ENCODE data around the gene LEMD2. TPM values are rescaled to one million over a fixed set of nuclear protein-coding genes. Genes with fewer than 3 reads are reported as not detected.
A peak's percentile ranks its signal among the peaks of the same experiment; 100 is the strongest.
"Not testable (repeated sequence)": the region's sequence is repeated elsewhere in the genome, so short reads cannot be mapped to it uniquely, and the experiment has no call there.

LEMD2 gene
- 62.0 TPM for polyA plus RNA-seq (2012; ENCODE audit: insufficient read depth, insufficient read length)

GRCh38 chr6:33788694-33789549, at the start of gene LEMD2:
TSS of gene LEMD2 (minus strand) at chr6:33789130. CDS start at chr6:33789116, 14 bp downstream.
- peak within 1 kb of the TSS; percentile 73 for H3K4me3 ChIP-seq (ENCODE audit: low read length)
- DNase-seq (ENCODE audit: low read depth, low spot score) = peak; percentile 86

GRCh38 chr6:33837971-33838665, 49.2 kb upstream of the LEMD2 start:
- H3K4me3 ChIP-seq (ENCODE audit: low read length) = no peak overlapping the region
- DNase-seq (ENCODE audit: low read depth, low spot score) = no peak

- no peak overlapping the region for H3K4me3 ChIP-seq (ENCODE audit: low read length)
- no peak for DNase-seq (ENCODE audit: low read depth, low spot score)
Observed at GRCh38 chr6:33836806-33837469, 48.0 kb upstream of the LEMD2 start.

- H3K4me3 ChIP-seq (ENCODE audit: low read length) = no peak overlapping the region
- no peak for DNase-seq (ENCODE audit: low read depth, low spot score)
Observed at GRCh38 chr6:33834401-33835392, 45.8 kb upstream of the LEMD2 start.

- H3K4me3 ChIP-seq (ENCODE audit: low read length) = no peak overlapping the region
- no peak for DNase-seq (ENCODE audit: low read depth, low spot score)
Observed at GRCh38 chr6:33833599-33833998, 44.7 kb upstream of the LEMD2 start.

- DNase-seq (ENCODE audit: low read depth, low spot score); H3K4me3 ChIP-seq (ENCODE audit: low read length): not testable (repeated sequence)
Observed at GRCh38 chr6:33832831-33833230, 43.9 kb upstream of the LEMD2 start.

DNA sequence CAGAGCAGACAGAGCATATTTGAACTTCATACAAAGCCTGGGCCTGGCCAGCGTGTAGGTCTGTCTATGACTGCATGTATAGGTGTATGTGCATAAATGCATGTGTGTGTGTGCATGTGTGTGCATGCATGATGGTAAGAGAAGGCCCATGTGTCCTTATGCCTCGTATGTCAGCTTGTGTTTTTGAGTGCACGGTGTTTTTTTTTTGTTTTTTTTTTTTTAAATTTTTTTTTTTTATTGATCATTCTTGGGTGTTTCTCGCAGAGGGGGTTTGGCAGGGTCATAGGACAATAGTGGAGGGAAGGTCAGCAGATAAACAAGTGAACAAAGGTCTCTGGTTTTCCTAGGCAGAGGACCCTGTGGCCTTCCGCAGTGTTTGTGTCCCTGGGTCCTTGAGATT, 42.8 kb upstream of the LEMD2 start:
- H3K4me3 ChIP-seq (ENCODE audit: low read length) = not testable (repeated sequence)

DNA sequence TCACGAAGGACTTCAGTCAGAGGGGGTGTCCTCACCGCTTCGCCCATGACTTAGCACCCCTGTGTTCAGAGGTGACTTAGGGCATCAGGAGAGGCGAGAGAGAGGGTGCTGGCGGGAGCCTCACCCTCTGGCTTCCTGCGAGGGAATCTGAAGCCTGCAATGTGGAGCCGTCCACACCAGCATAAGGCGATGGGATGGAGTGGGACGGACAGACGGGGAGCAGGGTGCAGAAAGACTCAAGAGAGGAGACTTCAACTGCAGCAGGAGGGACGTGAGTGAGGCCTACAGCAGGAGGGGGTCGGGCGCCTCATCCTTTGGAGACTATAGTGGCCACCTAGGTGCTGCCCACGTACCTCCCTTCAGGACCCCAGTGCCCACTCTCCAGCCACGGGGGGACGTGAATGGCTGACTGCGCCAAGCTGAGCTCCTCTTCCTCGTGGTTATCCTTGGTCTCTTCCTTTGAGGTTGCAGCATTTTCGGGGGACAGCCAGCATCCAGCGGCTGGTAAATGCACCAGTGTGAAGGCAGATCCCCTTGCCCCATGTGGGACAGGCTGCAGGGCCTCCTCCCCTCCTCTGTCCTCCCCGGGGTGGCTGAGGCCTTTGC, 41.8 kb upstream of the LEMD2 start:
- no peak overlapping the region for H3K4me3 ChIP-seq (ENCODE audit: low read length)
- no peak for DNase-seq (ENCODE audit: low read depth, low spot score)

More for the DNA sequence above, 42.8 kb upstream of the LEMD2 start:
- DNase-seq (ENCODE audit: low read depth, low spot score) = not testable (repeated sequence)

GRCh38 chr6:33828764-33829731, 40.1 kb upstream of the LEMD2 start:
- no peak for DNase-seq (ENCODE audit: low read depth, low spot score)
- no peak overlapping the region for H3K4me3 ChIP-seq (ENCODE audit: low read length)

DNA sequence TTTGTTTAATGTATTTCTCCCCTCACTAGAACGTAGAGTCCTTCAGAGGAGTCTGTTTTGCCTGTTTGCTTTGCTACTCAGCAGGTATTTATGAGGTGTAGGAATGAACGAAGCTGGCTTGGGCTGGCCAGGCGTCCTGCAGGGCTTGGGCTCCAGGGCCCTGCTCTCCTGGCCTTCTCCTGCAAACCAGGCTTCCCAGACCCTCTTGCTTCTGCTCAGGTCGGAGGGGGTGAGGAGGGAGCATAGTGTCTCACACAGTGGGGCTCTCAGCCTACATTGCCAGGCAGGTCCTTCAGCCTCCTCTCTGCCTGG, 39.5 kb upstream of the LEMD2 start:
- no peak overlapping the region for H3K4me3 ChIP-seq (ENCODE audit: low read length)
- no peak for DNase-seq (ENCODE audit: low read depth, low spot score)

GRCh38 chr6:33827546-33828451, 38.9 kb upstream of the LEMD2 start:
- H3K4me3 ChIP-seq (ENCODE audit: low read length) = no peak overlapping the region
- DNase-seq (ENCODE audit: low read depth, low spot score) = no peak

DNA sequence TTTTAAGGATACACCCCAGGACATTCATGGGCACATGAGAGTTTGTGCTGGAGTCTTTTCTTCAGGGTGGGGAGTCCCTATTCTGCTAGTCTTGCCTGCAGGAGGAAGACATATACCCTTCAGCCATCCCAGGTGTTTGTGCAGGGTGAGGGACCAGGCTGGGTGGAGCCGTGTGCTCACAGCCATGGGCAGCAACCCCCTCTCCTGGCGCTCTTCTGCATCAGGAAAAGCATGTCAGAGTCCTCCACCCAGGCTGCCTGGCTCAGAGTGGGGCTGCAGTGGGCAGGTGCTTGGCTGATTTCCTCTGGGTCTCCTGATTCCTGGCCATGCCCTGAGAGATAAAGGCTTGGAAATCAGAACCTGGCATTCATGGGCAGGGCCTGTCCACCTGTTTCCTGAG, 37.6 kb upstream of the LEMD2 start:
- DNase-seq (ENCODE audit: low read depth, low spot score) = no peak

GRCh38 chr6:33824461-33825154, 35.7 kb upstream of the LEMD2 start:
- no peak overlapping the region for H3K4me3 ChIP-seq (ENCODE audit: low read length)
- DNase-seq (ENCODE audit: low read depth, low spot score) = no peak

More for the DNA sequence above, 37.6 kb upstream of the LEMD2 start:
- no peak overlapping the region for H3K4me3 ChIP-seq (ENCODE audit: low read length)

DNA sequence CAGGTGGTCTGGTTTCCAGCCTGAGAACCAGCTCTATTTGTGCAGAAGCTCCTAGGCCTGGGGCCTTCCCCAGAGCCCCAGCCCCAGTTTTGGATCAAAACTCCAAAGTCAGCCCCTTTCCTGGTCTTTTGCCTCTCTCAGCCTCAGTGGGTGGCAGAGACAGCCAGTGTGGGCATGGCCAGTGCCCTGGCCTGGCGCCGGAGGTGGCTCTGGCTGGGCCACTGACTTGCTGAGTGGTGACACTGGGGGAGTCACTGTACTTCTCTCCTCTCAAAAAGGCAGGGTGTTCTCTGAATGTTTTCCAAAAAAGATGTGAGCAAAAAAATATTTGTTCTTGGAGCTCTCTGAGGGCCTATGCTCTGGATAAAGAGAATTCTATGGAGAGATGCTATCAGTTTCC, 34.9 kb upstream of the LEMD2 start:
- H3K4me3 ChIP-seq (ENCODE audit: low read length) = no peak overlapping the region
- no peak for DNase-seq (ENCODE audit: low read depth, low spot score)

- H3K4me3 ChIP-seq (ENCODE audit: low read length) = no peak overlapping the region
- peak; percentile 31 for DNase-seq (ENCODE audit: low read depth, low spot score)
Observed at GRCh38 chr6:33822575-33823395, 33.9 kb upstream of the LEMD2 start.

Measured in Jurkat, Clone E6-1 (cell line).